Measurements from ENCODE around the gene LRRN2.

LRRN2 gene

DNA sequence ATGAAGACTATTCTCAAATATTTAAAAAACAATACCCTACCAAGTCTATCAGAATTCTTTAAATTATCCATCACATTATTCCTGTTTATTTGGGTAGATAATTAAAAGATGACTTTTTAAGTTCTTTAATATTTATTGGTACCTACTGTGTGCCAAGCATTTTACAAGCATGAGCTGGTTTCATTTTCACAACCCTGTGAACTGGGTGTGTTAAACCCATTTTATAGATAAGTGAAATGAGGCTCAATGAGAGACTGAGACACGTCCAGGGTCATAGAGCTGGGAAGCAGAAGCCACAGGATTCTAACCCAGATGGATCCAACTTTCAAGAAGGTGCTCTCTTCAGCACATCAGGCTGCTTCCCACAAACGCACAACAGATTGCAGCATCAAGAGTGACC is 12.3 kb downstream of the LRRN2 start:
- TF ChIP-seq SIN3A (IDR thresholded peaks at IDR 0.05; ENCODE audit: borderline replicate concordance, insufficient read depth, low read length) (no peak), POLR2AphosphoS5 (IDR thresholded peaks at IDR 0.05; ENCODE audit: low read depth, low read length) (no peak), TAF1 (IDR thresholded peaks at IDR 0.05; ENCODE audit: borderline replicate concordance, insufficient read depth, low read length) (no peak), FOXP2 (optimal IDR thresholded peaks at IDR 0.05; ENCODE audit: borderline replicate concordance, extremely low read depth, extremely low read length, insufficient read depth) (no peak)
- TF ChIP-seq, protein P1, sequence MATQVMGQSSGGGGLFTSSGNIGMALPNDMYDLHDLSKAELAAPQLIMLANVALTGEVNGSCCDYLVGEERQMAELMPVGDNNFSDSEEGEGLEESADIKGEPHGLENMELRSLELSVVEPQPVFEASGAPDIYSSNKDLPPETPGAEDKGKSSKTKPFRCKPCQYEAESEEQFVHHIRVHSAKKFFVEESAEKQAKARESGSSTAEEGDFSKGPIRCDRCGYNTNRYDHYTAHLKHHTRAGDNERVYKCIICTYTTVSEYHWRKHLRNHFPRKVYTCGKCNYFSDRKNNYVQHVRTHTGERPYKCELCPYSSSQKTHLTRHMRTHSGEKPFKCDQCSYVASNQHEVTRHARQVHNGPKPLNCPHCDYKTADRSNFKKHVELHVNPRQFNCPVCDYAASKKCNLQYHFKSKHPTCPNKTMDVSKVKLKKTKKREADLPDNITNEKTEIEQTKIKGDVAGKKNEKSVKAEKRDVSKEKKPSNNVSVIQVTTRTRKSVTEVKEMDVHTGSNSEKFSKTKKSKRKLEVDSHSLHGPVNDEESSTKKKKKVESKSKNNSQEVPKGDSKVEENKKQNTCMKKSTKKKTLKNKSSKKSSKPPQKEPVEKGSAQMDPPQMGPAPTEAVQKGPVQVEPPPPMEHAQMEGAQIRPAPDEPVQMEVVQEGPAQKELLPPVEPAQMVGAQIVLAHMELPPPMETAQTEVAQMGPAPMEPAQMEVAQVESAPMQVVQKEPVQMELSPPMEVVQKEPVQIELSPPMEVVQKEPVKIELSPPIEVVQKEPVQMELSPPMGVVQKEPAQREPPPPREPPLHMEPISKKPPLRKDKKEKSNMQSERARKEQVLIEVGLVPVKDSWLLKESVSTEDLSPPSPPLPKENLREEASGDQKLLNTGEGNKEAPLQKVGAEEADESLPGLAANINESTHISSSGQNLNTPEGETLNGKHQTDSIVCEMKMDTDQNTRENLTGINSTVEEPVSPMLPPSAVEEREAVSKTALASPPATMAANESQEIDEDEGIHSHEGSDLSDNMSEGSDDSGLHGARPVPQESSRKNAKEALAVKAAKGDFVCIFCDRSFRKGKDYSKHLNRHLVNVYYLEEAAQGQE (IDR thresholded peaks at IDR 0.05; ENCODE audit: insufficient read depth in 1 of 2, low read depth in 2 of 2, low read length in 2 of 2), result no peak

DNA sequence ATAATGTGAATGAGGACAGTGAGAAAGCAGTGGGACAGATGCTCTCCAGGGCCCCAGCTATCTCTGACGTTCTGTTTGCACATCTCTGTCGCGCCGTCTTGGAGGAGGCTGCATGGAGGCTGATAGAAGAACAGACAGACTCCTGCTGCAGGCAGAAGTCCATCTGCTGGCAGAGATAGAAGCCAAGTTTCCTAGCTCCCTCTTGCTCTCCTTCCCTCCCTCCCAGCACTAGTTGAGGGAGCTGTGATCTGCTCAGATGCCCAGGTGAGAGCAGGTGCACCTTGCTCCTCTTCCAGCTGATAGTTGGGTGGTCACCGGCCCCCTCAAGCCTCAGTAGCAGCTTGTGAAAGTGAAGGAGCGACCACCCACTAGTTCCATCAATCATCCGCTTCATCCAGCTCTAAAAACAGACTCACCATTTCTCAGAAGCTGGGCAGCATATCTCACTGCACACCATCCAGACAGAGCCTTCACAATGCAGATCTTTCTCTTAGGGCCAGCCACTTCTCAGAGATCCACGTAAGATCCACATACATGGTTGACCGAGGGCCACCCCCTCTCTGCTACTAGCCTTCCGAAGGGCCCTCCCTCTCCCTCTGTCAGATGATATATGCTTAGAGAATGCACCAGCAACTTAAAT is 12.9 kb downstream of the LRRN2 start:
- TF ChIP-seq FOXP2 (optimal IDR thresholded peaks at IDR 0.05; ENCODE audit: borderline replicate concordance, extremely low read depth, extremely low read length, insufficient read depth), result no peak
- TF ChIP-seq SIN3A (IDR thresholded peaks at IDR 0.05; ENCODE audit: borderline replicate concordance, insufficient read depth, low read length), result no peak
- TF ChIP-seq POLR2AphosphoS5 (IDR thresholded peaks at IDR 0.05; ENCODE audit: low read depth, low read length), result no peak
- TF ChIP-seq, protein P1 (IDR thresholded peaks at IDR 0.05; ENCODE audit: insufficient read depth in 1 of 2, low read depth in 2 of 2, low read length in 2 of 2), result no peak
- no peak for TF ChIP-seq TAF1 (IDR thresholded peaks at IDR 0.05; ENCODE audit: borderline replicate concordance, insufficient read depth, low read length)

- TF ChIP-seq POLR2AphosphoS5 (IDR thresholded peaks at IDR 0.05; ENCODE audit: low read depth, low read length) (no peak), SIN3A (IDR thresholded peaks at IDR 0.05; ENCODE audit: borderline replicate concordance, insufficient read depth, low read length) (no peak), TAF1 (IDR thresholded peaks at IDR 0.05; ENCODE audit: borderline replicate concordance, insufficient read depth, low read length) (no peak), FOXP2 (optimal IDR thresholded peaks at IDR 0.05; ENCODE audit: borderline replicate concordance, extremely low read depth, extremely low read length, insufficient read depth) (no peak)
- TF ChIP-seq, protein P1 (IDR thresholded peaks at IDR 0.05; ENCODE audit: insufficient read depth in 1 of 2, low read depth in 2 of 2, low read length in 2 of 2), result no peak
Measured at GRCh38 chr1:204672069-204672468, 13.5 kb downstream of the LRRN2 start.

DNA sequence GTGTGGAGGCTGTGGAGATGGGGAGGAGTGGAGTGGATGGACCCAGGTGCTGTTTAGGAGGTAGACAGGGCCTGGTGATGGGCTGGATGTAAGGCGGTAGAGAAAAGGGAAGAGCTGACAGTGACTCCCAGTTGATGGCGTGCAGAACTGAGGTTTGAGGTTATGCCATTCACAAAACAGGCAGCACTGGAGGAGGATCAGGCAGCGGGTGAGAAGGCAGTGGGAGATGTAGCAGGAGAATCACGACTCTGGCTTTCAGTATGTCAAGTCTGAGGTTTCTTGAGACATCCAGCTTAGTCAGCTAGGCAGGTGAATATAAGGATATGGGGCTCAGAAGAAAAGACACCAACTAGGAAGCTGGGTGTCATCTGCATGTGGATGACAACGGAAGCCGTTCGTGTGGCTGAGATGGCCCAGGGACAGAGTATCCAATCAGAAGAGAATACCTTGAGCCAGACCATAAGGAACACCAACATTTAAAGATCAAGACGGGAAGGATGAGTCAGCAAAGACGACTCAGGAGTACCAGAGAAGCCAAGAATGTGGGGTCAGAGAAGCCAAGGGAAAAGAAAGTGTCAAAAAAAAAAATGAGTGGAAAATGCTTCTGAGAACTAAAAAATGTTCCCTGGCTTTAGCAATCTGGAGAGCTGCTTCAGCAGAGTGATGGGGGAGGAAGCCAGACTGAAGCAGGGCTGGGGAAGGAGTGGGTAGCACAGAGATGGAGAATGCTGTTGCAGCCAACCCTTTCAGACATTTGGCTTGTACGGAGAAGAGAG is 15.2 kb downstream of the LRRN2 start:
- TF ChIP-seq FOXP2 (optimal IDR thresholded peaks at IDR 0.05; ENCODE audit: borderline replicate concordance, extremely low read depth, extremely low read length, insufficient read depth), result no peak

DNA sequence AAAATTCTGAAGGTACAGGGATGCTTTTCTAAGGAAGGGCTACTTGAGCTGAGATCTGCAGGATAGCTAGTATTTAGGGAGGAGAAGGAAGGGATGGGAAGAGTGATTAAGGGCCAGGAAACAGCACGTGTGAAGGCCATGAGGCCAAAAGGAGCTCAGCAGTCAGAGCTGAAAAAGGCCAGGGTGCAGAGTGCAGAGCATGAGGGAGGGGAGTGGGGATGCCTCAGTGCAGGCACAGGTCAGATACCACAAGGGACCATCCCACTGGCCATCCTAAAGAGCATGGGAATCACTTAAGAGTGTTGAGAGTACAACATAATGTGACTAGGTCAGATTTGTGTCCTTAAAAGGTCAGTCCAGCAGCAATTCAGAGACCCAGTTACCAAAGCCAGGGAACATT is 16.0 kb downstream of the LRRN2 start:
- TF ChIP-seq POLR2AphosphoS5 (IDR thresholded peaks at IDR 0.05; ENCODE audit: low read depth, low read length), result no peak
- no peak for TF ChIP-seq TAF1 (IDR thresholded peaks at IDR 0.05; ENCODE audit: borderline replicate concordance, insufficient read depth, low read length)
- no peak for TF ChIP-seq SIN3A (IDR thresholded peaks at IDR 0.05; ENCODE audit: borderline replicate concordance, insufficient read depth, low read length)
- TF ChIP-seq FOXP2 (optimal IDR thresholded peaks at IDR 0.05; ENCODE audit: borderline replicate concordance, extremely low read depth, extremely low read length, insufficient read depth), result no peak

DNA sequence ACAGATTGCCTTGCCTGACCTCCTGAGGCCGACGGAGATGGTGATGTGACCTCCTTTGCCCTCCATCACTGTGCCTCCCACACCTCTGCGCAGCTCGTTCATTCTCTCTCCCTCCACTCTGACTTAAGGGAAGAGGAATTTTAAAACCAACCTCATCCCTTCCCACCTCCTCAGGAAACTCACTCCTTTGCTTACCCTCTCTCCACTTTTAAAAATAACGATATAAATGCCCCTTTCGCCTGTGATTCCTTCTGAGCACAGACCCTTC is 21.2 kb downstream of the LRRN2 start:
- TF ChIP-seq TAF1 (IDR thresholded peaks at IDR 0.05; ENCODE audit: borderline replicate concordance, insufficient read depth, low read length), result no peak
- TF ChIP-seq SIN3A (IDR thresholded peaks at IDR 0.05; ENCODE audit: borderline replicate concordance, insufficient read depth, low read length), result no peak
- TF ChIP-seq, protein P1 (IDR thresholded peaks at IDR 0.05; ENCODE audit: insufficient read depth in 1 of 2, low read depth in 2 of 2, low read length in 2 of 2), result no peak
- TF ChIP-seq FOXP2 (optimal IDR thresholded peaks at IDR 0.05; ENCODE audit: borderline replicate concordance, extremely low read depth, extremely low read length, insufficient read depth), result no peak

Data from PFSK-1 (cell line).